GM19463 (cell line): ENCODE results near the gene SPN.
"Not testable (repeated sequence)": the region's sequence is repeated elsewhere in the genome, so short reads cannot be mapped to it uniquely, and the experiment has no call there.

Experiments
- ATAC-seq: cut with Tn5 transposase; IDR thresholded peaks from one replicate; pipeline ENCODE4 v1.9.1; 2021; ENCODE audit warnings: mild to moderate bottlenecking, moderate library complexity; ENCODE audit not compliant: unreplicated experiment

SPN gene

GRCh38 chr16:29674188-29674587, 11.1 kb downstream of the SPN start:
- ATAC-seq, result no peak

GRCh38 chr16:29675811-29676643, 13.0 kb downstream of the SPN start:
- peak; percentile 54 for ATAC-seq

GRCh38 chr16:29676989-29677785, 14.1 kb downstream of the SPN start:
- ATAC-seq, result no peak

DNA sequence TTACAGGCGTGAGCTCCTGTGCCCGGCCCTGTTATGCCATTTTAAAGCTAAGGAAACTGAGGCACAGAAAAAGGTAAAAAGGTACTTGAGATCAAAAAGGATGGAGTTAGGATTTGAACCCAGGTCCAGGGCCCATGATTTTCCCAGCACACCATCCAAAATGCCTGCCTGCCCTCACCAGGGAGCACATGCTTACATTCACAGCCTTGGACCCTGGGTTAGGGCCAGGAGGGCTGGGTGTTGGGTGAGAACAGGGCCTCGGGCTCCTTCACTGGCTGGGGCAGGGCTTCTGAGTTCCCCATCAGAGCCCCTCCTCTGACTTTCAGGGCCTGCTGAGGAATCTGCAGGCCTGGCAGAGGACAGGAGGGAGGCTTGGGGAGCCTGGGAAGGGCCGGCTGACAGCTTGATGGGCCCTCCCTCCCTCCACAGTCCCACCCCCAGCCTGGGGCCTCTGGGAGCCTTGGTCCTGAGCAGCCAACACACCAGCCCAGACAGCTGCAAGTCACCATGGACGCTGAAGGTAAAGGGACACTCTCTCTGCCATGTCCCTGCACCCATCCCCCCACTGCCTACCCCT, 15.7 kb downstream of the SPN start, which contains the start of gene QPRT:
Gene QPRT (plus strand): TSS at position 490 of the 577 bp plus-strand sequence. CDS start 18 bp downstream, at position 508.
- peak; percentile 64 for ATAC-seq

DNA sequence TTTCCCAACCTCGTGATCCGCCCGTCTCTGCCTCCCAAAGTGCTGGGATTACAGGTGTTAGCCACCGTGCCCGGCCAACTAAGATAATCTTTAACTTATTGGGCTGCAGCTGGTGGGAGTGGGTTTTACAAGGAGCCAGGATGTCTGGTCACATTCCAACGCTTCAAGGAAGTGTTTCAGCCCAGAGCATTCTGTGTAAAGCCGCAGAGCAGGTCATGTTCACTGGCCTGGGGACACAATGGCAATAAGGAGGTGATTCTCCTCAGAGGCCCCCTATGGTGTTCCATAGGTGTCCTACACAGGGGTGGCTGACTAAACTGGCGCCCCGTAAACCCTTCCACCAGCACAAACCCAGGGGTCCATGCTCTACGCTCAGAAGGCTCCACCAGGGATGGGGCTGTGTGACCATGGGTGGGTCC, 17.1 kb downstream of the SPN start:
- no peak for ATAC-seq

DNA sequence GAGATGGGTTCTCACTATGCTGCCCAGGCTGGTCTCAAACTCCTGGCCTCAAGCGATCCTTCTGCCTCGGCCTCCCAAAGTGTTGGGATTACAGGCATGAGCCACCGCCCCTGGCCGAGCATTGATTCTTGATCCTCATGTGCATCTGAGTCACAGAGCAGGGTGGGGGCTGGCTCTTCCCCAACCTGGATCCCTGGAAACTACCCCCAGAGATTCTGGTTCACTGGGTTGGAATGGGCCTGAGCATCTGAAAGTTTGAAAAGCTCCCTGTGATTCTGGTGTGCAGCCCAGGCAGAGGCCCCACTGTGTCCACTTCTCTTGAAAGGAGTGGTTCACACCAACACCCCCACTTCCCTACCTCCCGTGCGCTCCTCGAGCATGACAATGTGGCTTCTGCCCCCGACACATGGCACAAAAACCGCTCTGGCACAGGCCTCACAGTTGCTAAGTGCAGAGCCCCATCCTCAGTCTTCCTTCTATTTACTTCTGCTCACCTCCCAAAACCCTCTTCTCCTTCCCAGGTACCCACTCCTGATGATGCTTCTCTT, 20.6 kb downstream of the SPN start:
- no peak for ATAC-seq

DNA sequence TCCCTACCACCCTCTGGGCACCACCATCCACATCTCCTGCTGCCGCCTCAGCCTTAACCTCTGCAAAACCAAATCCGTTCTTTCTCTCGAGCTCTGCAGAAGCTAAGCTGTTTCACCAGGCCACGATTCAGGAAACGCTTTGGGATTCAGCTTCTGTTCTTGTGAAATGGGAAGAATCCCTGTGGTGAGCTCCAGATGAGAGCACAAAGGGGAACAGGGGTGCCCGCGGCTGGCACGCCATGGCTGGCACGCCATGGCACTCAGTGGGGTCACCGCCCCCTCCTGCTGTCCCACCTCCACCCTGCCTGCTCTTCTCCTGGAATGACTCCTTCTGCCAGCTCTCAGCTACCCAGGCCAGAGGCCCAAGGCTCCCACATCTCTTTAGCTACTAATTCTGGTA, 21.6 kb downstream of the SPN start:
- ATAC-seq, result no peak

DNA sequence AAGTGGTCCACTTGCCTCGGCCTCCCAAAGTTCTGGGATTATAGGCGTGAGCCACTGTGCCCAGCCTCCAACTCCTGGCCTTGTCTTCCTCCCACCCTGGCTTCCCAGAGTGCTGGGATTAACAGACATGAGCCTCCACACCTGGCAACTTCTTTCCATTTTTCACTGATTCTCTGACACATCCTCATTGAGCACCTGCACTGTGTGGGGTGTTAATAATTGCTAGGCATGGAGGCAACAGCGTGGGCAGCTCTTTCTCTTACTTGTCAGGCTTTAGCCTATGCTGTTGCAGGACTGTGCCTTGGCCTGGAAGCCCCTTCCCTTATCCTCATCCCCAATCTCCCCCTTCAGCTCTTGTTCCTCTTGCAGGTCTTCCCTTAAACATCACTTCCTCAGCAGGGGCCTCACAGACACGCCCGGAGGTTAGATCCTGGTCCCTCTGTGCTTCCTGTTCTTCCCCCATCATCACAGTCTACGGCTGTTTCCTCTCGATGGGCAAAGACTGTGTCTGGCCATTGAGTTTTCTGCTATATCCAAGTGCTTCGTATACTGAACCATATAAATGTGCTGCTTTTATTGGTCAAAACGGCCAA, 23.8 kb downstream of the SPN start:
- no peak for ATAC-seq

DNA sequence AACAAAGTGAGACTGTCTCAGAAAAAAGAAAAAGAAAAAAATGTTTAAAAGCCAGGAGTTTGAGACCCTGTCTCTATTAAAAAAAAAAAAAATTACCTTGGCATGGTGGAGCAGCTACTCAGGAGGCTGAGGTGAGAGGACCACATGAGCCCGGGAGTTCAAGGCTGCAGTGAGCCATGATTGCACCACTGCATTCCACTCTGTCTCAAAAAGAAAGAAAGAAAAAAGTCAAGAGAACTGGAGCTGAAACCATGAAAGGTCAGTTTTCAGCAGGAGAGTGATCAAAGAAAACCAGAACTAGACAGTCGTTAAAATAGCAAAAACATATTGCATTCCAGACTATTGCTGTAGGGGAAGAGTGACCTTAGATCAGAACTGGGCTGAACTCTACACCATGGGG, 24.7 kb downstream of the SPN start:
- ATAC-seq, result no peak

GRCh38 chr16:29688172-29688571, 25.1 kb downstream of the SPN start:
- ATAC-seq, result no peak

DNA sequence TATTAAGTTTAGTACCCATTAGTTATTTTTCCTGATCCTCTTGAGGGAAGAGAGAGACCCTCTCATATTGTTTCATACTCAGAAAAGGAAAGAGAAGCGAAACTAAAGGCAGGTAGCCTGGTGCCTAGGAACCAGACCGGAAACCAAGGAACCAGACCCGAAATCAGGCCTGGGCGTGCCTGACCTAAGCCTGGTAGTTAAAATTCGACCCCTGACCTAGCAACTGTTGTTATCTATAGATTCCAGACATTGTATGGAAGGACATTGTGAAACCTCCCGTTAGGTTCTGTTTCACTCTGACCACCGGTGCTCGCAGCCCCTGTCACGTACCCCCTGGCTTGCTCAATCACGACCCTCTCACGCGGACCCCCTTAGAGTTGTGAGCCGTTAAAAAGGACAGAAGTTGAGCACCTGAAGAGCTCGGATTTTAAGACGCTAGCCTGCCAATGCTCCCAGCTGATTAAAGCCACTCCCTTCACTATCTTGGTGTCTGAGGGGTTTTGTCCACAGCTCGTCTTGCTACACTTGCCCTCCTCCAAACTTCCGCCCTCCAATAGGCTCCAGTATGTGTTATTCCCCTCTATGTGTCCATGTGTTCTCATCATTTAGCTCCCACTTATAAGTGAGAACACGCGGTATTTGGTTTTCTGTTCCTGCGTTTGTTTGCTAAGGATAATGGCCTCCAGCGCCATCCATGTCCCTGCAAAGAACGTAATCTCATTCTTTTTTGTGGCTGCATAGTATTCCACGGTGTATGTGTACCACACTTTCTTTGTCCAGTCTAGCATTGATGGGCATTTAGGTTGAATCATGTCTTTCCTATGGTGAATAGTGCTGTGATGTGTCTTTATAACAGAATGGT, 26.7 kb downstream of the SPN start:
- ATAC-seq, result not testable (repeated sequence)

DNA sequence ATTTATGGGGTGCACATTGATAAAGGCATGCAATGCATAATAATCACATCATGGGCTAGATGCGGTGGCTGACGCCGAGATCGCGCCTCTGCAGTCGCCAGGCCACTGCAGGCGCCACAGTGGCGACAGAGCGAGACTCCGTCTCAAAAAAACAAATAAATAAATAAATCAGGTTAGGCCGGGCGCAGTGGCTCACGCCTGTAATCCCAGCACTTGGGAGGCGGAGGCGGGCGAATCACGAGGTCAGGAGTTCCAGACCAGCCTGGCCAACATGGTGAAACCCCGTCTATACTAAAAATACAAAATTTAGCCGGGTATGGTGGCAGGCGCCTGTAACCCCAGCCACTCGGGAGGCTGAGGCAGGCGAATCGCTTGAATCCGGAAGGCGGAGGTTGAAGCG, 29.6 kb downstream of the SPN start:
- ATAC-seq, result not testable (repeated sequence)

- ATAC-seq, result no peak
These were observed 31.5 kb downstream of the SPN start for GRCh38 chr16:29694384-29695195.

GRCh38 chr16:29695675-29696074, 32.6 kb downstream of the SPN start:
- ATAC-seq, result not testable (repeated sequence)

DNA sequence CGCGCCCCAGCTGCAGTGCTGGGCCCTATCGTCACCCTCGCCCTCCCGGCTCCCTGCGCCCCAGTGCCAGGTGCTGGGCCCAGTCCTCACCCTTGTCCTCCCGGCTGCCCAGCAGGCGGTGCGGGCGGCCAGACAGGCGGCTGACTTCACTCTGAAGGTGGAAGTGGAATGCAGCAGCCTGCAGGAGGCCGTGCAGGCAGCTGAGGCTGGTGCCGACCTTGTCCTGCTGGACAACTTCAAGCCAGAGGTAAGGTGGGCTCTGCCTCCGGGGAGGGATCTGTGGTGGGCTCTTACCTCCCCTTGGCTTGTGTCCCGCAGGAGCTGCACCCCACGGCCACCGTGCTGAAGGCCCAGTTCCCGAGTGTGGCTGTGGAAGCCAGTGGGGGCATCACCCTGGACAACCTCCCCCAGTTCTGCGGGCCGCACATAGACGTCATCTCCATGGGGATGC, 33.9 kb downstream of the SPN start:
- ATAC-seq, result no peak

- no peak for ATAC-seq
These were observed 34.3 kb downstream of the SPN start for GRCh38 chr16:29697391-29697790.

DNA sequence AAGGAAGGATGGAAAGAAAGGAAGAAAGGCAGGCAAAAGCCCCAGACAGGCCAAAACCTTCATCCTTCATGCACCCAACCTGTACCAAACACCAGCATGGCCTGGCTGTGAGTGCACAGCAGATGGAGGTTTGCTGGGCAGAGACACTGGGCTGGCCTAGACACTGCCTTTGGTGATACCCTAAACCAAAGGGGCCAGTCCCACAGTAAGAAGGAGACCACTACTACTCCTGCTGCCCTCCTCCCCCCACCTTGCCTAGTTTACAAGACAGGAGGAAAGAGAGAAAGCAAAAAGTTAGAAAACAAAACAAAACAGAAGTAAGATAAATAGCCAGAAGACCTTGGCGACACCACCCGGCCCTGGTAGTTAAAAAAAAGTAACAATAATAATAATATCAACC, 35.0 kb downstream of the SPN start:
- no peak for ATAC-seq

DNA sequence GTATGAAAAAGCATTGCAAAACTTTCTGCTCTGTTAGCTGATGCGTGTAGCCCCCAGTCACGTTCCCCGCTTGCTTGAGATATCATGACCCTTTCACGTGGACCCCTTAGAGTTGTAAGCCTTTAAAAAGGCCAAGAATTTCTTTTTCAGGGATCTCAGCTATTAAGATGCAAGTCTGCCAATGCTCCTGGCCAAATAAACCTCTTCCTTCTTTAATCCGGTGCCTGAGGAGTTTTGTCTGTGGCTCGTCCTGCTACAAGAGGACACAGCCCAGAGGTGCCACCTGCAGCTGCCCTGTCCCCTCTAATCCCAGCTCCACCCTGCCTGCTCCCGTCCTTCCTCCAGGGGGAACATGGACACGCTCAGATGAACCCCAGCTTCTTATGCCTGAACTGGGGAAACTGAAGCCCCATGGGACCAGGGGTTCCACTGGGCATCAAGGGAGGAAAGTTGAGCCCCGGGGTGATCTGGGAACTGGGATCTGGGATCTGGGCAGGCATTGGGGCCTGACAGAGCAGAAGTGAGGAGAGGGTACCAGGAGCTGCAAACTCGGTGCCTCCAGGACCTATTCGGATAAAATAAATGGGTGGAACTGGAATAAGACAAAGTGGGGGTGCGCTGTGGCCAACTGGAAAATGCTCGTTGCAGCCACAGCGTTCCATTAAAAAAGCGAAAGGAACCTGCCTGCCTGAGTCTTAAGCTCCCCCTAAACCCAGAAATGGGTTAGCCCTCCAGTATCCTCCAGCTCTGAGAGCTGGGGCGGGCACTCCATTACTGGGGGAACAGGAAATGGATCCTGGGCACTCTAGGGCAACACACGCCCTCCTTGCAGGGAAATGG, 35.7 kb downstream of the SPN start:
- no peak for ATAC-seq
